ENCODE measurements around the gene NEIL1.
A peak's percentile ranks its signal among the peaks of the same experiment; 100 is the strongest.
"Not testable (repeated sequence)": the region's sequence is repeated elsewhere in the genome, so short reads cannot be mapped to it uniquely, and the experiment has no call there.

NEIL1 gene

DNA sequence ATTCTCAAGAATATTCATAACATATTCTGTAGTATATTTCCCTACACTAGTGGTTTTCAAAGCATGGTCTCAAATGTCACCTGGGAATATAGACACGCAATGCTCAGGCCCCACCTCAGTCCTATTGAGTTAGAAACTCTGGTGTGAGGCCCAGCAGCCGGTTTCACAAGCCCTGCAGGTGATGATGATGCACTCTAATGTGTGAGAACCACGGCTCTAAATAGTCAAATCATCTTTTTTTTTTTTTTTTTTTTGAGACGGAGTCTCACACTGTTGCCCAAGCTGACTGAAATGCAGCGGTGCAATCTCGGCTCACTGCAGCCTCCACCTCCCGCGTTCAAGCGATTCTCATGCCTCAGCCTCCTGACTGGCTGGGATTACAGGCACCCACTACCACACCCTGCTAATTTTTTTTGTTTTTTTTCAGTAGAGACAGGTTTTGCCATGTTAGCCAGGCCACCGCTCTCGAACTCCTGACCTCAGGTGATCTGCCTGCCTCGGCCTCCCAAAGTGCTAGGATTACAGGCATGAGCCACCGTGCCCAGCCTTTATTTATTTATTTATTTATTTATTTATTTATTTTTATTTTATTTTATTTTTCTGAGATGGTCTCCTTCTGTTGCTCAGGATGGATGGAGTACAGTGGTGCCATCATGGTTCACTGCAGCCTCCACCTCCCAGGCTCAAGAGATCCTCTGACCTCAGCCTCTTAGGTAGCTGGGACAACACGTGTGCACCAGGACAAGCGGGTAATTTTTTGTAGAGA is 13.0 kb upstream of the NEIL1 start:
- not testable (repeated sequence) for FAIRE-seq

DNA sequence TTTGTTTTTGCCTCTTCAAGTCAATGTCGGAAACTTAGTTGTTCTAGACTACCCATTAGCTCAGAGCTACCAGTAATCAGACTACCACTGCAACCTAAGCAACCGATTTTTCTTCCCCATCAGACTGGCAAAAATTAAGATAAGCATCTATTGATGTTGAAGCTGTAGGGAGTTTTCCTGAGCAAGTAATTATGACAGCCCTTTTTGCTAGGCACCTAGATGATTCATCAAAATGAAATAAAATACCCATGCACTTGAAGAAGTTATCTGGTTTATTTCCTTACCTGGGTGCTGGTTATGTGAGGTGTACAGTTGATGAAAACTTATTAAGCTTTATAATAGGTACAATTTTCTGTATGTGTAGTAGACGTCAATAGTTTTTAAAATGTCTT is 11.5 kb upstream of the NEIL1 start:
- no peak for FAIRE-seq

DNA sequence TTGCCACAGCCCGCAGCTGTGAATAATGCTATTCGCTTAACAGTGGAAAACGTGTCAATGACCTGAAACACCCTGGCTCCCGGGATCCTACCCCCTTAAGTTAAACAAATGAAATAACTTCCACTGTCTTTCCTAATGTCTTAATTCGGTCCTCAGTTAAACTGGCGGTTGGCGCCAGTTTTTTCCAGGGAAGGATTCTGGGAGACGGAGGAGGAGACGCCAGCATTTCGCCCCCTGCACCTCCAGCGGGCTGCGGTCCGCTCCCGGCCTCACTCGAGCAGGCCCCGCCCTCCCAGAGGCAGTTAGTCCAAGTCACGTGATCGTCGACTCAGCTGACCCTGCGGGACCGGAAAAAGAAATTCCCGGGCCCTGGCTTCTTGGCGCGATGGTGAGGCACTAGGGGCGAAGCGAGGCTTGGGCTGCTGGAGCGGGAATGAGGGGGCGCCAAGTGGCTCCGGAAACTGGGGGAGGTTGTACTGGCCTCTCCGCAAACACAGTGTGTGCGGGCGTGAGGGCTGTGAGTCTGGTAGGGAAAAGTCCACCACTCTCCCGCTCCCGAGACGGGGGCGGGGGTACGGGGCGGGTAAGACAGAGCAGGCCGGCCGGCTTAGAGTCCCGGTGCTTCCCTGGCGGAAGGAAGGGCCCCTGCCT is 11.0 kb upstream of the NEIL1 start, which contains the start of gene COMMD4:
Gene COMMD4 (plus strand): TSS at position 359 of the 651 bp plus-strand sequence. CDS start 27 bp downstream, at position 386.
- FAIRE-seq, result peak; percentile 84

DNA sequence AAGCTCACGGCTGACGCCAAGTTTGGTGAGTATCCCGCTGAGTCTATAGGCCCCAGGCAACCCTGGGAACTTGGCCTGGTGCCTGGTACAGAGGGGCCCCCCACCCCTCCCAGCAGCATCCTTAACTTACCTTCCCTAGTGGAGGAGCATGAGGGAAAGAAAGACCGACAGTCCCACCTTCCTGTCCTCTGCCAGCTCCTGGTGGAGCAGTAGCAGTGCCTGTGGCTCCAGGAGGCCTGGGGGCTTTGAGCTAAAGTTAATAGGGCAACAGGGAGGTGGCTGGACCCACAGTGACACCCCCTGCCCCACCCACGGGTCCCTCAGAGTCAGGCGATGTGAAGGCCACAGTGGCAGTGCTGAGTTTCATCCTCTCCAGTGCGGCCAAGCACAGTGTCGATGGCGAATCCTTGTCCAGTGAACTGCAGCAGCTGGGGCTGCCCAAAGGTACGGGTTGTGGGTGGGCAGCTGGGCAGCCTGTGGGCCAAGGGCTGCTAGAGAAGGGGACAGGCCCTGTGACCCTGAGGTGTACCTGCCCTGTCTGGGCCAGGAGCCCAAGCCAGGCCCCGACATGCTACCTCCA is 8.1 kb upstream of the NEIL1 start:
- FAIRE-seq, result no peak

DNA sequence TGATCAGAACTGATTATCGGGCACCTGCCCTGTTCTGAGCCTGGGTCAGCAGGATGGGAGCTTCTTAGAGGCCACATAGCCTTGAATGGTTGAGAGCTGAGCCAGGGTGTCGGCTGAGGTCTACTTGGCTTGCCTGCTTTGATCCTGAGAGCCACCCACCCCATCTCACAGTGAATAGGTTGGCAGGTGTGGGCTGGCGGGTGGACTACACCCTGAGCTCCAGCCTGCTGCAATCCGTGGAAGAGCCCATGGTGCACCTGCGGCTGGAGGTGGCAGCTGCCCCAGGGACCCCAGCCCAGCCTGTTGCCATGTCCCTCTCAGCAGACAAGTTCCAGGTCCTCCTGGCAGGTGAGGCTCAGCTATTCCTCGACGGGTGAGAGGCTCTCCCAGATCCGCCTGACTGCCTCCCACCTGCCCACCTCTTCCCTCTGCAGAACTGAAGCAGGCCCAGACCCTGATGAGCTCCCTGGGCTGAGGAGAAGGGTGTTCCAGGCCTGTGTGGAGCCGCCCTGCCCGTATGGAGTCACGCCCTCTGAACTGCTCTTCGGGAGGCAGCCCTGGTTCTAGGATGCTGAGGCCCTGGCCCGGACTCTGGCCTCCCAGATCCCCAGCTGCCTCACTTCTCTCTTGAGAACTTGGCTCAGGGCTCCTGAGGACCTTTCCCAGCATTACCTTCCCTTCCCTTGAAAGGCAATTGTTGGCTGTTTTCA is 7.2 kb upstream of the NEIL1 start:
- no peak for FAIRE-seq

DNA sequence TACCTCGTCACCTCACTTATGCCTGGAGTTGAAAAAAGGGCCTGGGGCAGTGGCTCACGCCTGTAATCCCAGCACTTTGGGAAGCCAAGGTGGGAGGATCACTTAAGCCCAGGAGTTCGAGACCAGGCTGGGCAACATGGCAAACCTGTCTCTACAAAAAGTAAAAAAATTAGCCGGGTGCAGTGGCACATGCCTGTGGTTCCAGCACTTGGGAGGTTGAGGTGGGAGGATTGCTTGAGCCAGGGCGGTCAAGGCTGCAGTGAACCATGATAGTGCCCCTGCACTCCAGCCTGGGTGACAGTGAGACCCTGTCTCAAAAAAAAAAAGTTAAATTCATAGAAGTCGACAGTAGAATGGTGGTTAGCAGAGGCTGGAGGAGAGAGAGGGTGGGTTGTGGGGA is 4.6 kb upstream of the NEIL1 start:
- no peak for FAIRE-seq

DNA sequence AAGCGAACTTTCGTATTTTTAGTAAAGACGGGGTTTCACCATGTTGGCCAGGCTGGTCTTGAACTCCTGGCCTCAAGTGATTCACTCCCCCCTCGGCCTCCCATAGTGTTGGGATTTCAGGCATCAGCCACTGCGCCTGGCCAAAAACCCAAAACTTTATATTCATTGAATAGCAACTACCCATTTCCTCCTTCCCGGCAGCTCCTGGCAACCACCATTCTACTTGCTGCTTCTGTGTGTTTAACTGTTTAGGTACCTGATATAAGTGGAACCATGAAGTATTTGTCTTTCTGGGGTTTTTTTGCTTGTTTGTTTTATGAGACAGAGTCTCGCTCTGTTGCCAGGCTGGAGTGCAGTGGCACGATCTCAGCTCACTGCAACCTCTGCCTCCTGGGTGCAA is 2.9 kb upstream of the NEIL1 start:
- not testable (repeated sequence) for FAIRE-seq

DNA sequence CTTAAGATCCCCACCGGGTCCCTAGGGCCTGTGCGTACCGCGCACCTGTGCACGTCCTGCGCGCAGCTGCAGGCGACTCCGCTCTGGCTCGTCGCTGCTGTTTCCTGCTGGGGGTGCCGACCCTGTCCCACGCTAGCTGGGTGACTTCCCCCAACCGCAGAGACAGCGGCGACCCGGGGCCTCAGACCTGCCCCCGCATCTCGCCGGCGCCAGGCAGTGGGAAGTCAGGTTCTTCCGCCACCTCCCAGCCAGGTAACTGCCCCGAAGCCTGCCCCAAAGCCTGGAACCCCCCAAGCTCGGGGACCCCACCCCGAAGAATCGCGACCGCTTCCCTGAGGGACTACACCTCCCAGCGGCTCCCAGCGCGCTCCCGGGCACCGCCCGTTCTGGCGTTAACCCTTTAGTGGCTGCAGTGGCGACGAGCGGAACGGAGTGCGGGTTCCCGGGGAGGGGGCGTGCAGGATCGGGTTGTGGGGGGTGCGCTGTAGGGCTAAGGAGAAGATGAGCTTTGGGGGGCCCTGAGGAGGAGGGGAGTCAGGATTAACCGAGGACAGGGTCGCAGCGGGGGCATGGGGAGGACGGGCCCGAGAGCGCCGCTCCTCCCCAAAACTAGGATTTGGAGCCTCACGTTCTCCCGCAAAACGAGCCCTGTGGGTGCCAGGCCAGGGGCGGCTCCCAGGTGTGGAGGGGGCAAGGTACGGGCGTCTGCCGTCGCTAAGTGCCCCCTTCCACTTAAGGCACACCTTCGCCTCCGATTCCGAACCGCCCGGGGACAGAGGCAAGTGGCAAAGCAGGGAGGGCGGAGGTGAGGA is 589 bp downstream of the NEIL1 start:
- no peak for FAIRE-seq

DNA sequence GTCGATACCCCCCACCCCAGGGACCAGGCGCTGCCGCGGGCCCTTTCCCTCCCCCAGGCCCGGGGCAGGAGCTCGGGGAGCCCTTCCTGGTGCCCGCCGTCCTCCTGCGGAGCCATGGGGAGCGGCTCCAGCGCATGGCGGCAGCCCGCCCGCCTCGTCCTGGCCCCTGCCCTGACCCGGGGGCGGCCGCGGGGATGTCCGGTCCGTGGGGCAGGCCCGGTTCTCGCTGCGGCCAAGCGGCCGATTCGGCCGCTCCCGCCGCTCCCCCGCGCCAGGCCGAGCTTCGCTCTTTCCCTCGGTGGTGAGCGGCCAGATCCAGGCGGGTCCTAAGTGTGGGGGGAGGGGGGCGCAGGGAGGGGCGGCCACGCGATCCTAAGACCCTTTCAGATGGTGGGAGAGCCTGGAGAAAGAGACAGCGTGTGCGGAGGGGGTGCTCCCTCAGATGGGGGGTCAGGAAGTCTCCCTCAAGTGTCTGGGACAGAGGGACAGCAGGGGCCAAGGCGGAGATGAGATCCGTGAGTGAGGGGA is 1.3 kb downstream of the NEIL1 start:
- no peak for FAIRE-seq

DNA sequence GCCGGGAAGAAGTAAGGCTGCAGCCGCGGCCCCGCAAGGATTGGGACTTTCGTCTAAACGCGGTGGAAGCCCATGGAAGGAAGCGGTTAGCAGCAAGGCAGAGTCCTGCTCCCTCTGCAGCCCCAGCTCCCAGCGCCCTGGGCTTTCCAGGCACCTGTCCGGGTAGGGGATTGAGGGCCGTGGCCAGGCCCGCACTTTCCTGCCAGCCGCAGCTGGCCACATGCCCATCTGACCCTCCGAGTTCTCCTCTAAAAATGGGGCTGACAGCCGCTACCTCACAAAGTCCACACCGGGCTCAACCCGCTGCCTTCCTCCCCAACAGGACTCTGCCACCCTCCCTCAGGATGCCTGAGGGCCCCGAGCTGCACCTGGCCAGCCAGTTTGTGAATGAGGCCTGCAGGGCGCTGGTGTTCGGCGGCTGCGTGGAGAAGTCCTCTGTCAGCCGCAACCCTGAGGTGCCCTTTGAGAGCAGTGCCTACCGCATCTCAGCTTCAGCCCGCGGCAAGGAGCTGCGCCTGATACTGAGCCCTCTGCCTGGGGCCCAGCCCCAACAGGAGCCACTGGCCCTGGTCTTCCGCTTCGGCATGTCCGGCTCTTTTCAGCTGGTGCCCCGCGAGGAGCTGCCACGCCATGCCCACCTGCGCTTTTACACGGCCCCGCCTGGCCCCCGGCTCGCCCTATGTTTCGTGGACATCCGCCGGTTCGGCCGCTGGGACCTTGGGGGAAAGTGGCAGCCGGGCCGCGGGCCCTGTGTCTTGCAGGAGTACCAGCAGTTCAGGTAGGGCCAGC is 1.9 kb downstream of the NEIL1 start:
- FAIRE-seq, result no peak

DNA sequence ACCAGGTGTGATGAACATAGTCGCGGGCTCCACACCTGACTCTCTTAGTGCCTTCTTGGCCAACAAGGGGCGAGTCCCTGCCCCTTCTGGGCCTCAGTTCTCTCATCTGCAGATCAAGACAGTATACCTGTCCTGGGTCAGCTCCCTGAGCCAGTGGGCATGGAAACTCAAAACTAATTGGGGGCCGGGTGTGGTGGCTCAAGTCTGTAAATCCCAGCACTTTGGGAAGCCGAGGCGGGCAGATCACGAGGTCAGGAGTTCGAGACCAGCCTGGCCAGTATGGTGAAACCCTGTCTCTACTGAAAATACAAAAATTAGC is 2.5 kb downstream of the NEIL1 start:
- not testable (repeated sequence) for FAIRE-seq

DNA sequence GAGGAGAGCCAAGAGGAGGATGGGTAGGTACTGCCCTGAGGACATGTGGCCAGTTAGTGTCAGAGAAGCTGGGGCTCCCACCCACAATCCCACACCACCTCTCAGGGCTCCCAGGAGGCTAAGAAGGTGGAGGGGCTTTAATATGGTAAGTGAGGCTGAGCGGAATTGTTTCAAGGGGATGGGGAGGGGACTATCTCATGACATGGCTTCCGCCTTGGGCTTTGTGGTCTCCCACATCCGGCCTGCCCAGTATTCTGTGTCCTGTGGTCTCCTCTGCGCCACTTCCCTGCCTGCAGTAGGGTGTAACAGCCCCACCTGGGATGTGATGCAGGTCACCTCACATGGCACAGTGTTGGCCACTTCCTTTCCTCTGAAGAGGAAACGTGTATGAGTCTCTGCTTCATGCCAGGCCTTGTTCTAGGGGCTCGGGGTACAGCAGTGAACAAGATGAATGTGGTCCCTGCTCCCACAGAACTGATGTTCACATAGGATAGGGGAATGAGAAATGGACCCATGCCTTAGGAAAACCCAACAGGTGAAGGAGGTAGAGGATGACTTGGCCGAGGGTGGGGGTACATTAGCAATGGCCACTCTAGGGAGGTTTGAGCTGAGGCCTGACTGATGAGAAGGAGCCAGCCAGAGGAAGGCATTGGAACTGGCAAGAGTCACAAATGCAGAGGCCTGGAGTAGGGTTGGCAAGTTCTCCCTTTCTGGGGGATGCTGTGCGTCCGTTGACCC is 3.2 kb downstream of the NEIL1 start:
- no peak for FAIRE-seq

DNA sequence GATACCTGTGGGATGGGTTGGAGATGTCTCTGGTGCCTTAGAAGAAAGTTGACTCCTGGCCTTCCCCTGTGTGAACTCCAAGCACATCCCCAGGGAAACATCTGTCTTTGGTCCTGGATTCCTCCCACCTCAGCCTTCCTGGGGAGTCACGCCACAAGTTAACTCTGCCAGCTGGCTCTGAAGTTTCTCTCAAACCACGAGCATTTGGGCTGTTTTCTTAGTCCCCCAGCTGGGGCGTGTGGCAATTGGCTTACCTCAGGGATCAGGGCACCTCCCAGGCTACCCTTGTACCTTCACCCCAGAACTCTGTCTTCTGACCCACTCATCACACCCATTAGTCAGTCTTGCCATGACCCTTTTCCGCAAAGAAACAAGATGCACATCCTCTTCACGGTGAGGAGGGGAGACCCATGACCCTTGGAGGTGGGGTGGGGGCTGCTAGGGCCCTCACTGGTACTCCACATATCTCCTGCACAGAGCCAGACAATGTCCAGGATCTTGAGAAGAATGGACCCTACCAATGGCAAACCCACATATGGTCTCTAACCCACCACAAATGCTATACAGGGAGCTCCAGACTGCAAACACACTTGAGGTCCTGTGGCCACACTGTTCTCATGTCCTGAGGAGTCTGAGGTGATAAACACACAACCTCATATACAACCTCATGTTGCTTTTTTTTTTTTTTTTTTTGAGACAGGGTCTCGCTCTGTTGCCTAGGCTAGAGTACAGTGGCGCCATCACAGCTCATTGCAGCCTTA is 3.9 kb downstream of the NEIL1 start:
- no peak for FAIRE-seq

DNA sequence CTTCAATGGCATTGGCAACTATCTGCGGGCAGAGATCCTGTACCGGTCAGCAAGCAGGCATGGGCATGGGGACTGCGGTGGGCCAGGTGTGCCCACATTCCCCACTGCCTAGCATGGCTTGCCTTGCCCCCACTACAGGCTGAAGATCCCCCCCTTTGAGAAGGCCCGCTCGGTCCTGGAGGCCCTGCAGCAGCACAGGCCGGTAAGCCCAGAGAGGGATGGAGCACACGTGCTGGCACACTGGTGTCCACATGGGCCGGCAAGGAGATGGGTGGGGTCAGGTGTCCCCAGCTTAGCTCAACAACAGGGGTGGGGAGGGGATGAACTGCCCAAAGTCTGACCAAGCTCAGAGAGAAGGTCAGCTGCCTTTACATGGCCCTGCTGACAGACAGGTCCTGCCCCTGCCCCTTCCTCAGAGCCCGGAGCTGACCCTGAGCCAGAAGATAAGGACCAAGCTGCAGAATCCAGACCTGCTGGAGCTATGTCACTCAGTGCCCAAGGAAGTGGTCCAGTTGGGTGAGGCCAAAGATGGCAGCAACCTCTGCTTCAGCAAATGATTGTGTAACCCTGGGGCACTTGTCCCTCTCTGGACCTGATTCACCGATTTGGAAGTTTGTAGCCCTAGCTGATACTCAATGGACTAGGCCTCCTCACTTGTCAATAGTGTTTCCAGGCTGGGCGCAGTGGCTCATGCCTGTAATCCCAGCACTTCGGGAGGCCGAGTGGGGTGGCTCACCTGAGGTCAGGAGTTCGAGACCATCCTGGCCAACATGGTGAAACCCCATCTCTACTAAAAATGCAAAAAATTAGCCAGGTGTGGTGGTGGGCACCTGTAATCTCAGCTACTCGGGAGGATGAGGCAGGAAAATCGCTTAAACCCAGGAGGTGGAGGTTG is 5.6 kb downstream of the NEIL1 start:
- no peak for FAIRE-seq

DNA sequence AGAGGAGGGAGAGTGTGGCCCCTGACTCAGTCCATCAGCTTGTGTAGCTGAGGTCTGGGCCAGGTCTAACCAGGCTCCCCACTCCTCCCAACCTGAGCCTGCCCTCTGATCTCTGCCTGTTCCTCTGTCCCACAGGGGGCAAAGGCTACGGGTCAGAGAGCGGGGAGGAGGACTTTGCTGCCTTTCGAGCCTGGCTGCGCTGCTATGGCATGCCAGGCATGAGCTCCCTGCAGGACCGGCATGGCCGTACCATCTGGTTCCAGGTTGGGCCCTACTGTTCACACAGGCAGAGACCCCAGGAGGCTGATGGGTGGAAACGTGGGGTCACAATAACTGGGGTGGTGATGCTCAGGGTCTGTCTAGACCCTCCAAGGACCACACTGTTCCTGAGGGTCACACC is 6.8 kb downstream of the NEIL1 start:
- no peak for FAIRE-seq

DNA sequence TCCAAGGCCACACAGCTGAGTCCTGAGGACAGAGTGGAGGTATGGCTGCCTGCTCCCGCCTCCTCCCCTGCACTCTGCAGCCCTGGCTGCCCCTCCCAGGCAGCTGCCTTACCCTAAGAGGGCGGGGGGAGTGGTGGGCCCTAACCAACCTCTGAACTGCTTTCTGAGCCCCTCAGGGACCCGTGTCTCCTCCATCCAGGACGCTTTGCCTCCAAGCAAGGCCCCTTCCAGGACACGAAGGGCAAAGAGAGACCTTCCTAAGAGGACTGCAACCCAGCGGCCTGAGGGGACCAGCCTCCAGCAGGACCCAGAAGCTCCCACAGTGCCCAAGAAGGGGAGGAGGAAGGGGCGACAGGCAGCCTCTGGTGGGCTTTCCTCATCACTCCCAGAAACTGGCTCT is 7.6 kb downstream of the NEIL1 start:
- FAIRE-seq, result no peak

DNA sequence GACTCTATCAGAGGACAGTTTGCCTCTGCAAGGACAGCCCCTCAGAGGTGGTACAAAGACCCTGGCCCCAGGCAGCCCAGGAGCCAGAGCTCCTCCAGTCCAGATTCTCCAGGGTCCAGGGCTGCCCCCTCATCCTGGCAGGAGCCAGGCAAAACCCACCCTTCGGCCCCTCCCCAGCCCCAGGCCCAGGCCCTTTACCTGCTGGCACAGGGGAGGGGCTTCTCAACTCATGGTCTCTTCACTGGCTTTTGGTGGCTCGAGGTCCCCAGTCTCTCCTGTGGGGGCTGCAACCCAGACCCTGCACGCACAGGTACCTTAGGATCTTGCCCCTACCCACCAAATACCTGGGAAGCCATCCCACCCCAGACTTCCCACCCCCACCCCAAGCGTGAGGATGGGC is 8.5 kb downstream of the NEIL1 start:
- no peak for FAIRE-seq

DNA sequence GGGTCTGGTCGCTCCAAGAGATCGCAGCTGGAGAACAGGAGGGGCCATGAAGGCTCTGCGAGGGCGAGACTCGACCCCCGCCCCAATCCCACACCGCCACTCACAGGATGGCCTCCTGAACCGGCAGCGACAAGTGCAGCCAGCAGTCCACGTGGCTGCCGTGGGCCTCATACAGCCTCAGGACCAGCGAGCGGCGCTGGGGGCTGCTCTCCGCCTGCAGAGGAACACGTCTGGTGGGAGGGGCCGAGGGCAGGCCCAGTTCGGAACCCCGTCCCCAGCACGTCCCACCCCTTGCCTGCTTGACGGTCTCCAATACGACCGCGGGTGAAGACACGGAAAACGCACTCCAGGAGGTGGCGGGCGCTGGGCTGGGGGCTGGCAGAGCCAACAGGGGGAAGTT is 9.2 kb downstream of the NEIL1 start:
- FAIRE-seq, result no peak

DNA sequence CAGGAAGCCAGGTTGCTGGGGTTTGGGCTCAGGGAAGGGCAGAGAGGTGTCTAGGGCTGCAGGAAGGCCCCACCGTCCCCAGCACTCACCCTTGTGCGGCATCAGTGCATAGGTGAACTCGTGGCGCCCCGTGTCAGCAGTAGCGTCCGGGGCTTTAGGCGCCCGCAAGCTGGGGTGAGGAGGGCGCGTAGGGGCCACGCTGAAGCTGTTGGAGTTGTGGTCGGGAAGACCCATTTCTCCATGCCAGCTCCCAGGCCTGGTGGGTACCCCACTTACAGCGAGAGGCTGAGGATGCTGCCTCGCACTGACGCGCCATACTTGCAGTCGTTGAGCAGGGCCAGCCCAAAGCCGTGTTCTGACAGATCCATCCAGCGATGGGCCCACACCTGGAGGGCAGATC is 9.7 kb downstream of the NEIL1 start:
- no peak for FAIRE-seq
